HepG2 (cell line): ENCODE results near the gene MLYCD. TPM values are rescaled to one million over a fixed set of nuclear protein-coding genes. Genes with fewer than 3 reads are reported as not detected.
A peak's percentile ranks its signal among the peaks of the same experiment; 100 is the strongest.

Experiments used
- AGO2 ChIP-seq: fragments of 200-400 bp; formaldehyde crosslinking; optimal IDR thresholded peaks from 2 replicates; pipeline ENCODE3; 2017; ENCODE audit warnings: mild to moderate bottlenecking, low read depth, low read length, moderate library complexity
- ATF7 ChIP-seq, 2 experiments: fragments of 450-650 bp in 1 of 2; sonication (generic) in 1 of 2; formaldehyde crosslinking in 1 of 2; IDR thresholded peaks; 2 replicates each; pipeline versions ENCODE4 v1.4.0 to v1.6.1; 2016 to 2020; ENCODE audit warnings: antibody characterized with exemption in 1 of 2, mild to moderate bottlenecking in 1 of 2, missing genetic modification reagents in 1 of 2
- CAMTA2 ChIP-seq: sonication (generic); formaldehyde crosslinking; IDR thresholded peaks from 2 replicates; pipeline ENCODE4 v1.4.0; 2020; ENCODE audit warnings: mild to moderate bottlenecking, missing genetic modification reagents, borderline replicate concordance
- FLYWCH1 ChIP-seq: sonication (generic); formaldehyde crosslinking; IDR thresholded peaks from 2 replicates; pipeline ENCODE4 v1.8.1; 2023; ENCODE audit warnings: mild to moderate bottlenecking, missing genetic modification reagents
- JDP2 ChIP-seq: sonication (generic); formaldehyde crosslinking; IDR thresholded peaks from 2 replicates; pipeline ENCODE4 v1.8.1; 2022; ENCODE audit warnings: missing genetic modification reagents, borderline replicate concordance
- KDM1A ChIP-seq: IDR thresholded peaks from 2 replicates; pipeline ENCODE4 v1.6.1; 2016; ENCODE audit warnings: missing compliant biosample characterization
- MED13 ChIP-seq: sonication (generic); formaldehyde crosslinking; IDR thresholded peaks from 2 replicates; pipeline ENCODE4 v1.5.0; 2020; ENCODE audit warnings: missing genetic modification reagents
- NCOA2 ChIP-seq: sonication (generic); formaldehyde crosslinking; IDR thresholded peaks from 2 replicates; pipeline ENCODE4 v1.8.0; 2022; ENCODE audit warnings: inconsistent platforms
- REL ChIP-seq: sonication (generic); formaldehyde crosslinking; conservative IDR thresholded peaks from 2 replicates; pipeline ENCODE4 v1.8.0; 2022; ENCODE audit warnings: mild to moderate bottlenecking, missing genetic modification reagents, moderate library complexity
- SIX1 ChIP-seq: sonication (generic); formaldehyde crosslinking; IDR thresholded peaks from 2 replicates; pipeline ENCODE4 v1.4.0; 2020; ENCODE audit warnings: missing genetic modification reagents, borderline replicate concordance
- SP1 ChIP-seq, 2 experiments: fragments of 450-650 bp in 1 of 2; sonication (generic) in 1 of 2; formaldehyde crosslinking in 1 of 2; IDR thresholded peaks; 2 replicates each; pipeline versions ENCODE4 v1.4.0 to v1.6.1; 2016 to 2020; ENCODE audit warnings: missing genetic modification reagents in 1 of 2
- TMF1 ChIP-seq: sonication (generic); formaldehyde crosslinking; IDR thresholded peaks from 2 replicates; pipeline ENCODE4 v1.8.1; 2022; ENCODE audit warnings: low read depth, missing genetic modification reagents
- ZNF230 ChIP-seq: sonication (generic); formaldehyde crosslinking; IDR thresholded peaks from 2 replicates; pipeline ENCODE4 v1.4.0; 2020; ENCODE audit warnings: mild to moderate bottlenecking, missing genetic modification reagents
- ZNF274 ChIP-seq: sonication (generic); formaldehyde crosslinking; IDR thresholded peaks from 2 replicates; pipeline ENCODE4 v1.5.1; 2020; ENCODE audit warnings: mild to moderate bottlenecking, missing genetic modification reagents
- ZNF558 ChIP-seq: sonication (generic); formaldehyde crosslinking; IDR thresholded peaks from 2 replicates; pipeline ENCODE4 v1.9.0; 2022; ENCODE audit warnings: mild to moderate bottlenecking, missing genetic modification reagents, borderline replicate concordance
- ZNF564 ChIP-seq: sonication (generic); formaldehyde crosslinking; IDR thresholded peaks from 2 replicates; pipeline ENCODE4 v1.8.1; 2023; ENCODE audit warnings: mild to moderate bottlenecking, missing genetic modification reagents
- polyA plus RNA-seq, 8 experiments: library from polyadenylated mRNA; depleted of rRNA in 3 of 8; stranded (reverse) in 7 of 8; unstranded in 1 of 8; fragments of >200 nt; fragmentation: Illumina TruSeq in 4 of 8; extraction: Trizol in 4 of 8; gene quantifications; 2 replicates each; pipeline versions ENCODE4 v1.2.1 to v1.2.3, GENCODE V29; 2011 to 2016; ENCODE audit warnings: low read depth in 4 of 8, missing spikeins in 1 of 8, mixed read lengths in 1 of 8; ENCODE audit not compliant: insufficient read depth in 1 of 8
- total RNA-seq, 5 experiments: library from RNA; depleted of rRNA; stranded (reverse); fragments of >200 nt; fragmentation: Illumina TruSeq; extraction: Trizol; gene quantifications; 2 replicates each; pipeline ENCODE4 v1.2.3, GENCODE V29; 2016; ENCODE audit warnings: low read depth in 1 of 5
- TF ChIP-seq, protein P1 (sequence below): sonication (generic); formaldehyde crosslinking; IDR thresholded peaks from 2 replicates; pipeline ENCODE4 v1.8.0; 2022; ENCODE audit warnings: low read depth, missing genetic modification reagents
- TF ChIP-seq, protein P2 (sequence below): sonication (generic); formaldehyde crosslinking; IDR thresholded peaks from 2 replicates; pipeline ENCODE4 v1.5.0; 2020; ENCODE audit warnings: mild to moderate bottlenecking, missing genetic modification reagents
- TF ChIP-seq, protein P3 (sequence below): IDR thresholded peaks from 2 replicates; pipeline ENCODE4 v1.6.1; 2016; ENCODE audit warnings: mild to moderate bottlenecking, missing biosample characterization, missing genetic modification reagents
- TF ChIP-seq, protein P4 (sequence below): sonication (generic); formaldehyde crosslinking; IDR thresholded peaks from 2 replicates; pipeline ENCODE4 v1.4.0; 2020; ENCODE audit warnings: mild to moderate bottlenecking, missing genetic modification reagents, borderline replicate concordance

Gene MLYCD
- total and polyA plus RNA-seq, 2 of the 13 experiments (the other 11 are each of a cell fraction or from before 2014, with no cell fraction given) = 1.8 to 4.0 TPM

DNA sequence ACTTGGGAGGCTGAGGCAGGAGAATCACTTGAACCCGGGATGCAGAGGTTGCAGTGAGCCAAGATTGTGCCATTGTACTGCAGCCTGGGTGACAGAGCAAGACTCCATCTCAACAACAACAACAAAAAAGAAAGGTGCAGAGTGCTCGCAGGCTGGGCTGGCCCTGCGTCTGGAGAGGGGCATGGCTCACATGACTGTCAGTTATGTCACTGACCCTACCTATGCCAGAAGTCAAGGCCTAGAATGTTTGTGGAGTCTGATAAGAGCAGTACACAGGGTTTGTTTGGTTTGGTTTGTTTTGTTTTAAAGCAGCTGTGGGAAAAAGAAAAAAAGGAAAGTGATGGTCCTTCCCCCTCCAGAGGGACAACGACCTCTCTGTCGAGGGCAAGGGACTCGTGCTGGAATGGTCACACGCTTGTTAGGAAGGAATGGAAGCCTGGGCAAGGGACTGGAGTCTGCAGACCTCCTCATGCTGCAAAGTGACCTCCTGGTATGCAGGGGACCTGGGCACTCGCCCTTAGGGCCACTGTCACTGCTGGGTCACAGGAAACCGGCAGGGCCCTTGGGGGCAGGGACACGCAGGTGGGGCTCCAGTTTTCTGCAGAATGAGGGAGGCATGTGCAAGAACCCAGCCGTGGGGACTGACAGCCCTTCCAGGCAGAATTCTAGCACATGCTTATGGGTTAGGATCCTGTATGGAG lies 44.0 kb downstream of the MLYCD start (continued):
- TF ChIP-seq SIX1 (CRISPR knock-in tag) (peak; percentile 86), TMF1 (CRISPR knock-in tag) (peak; percentile 83; the same call in 1 of the 2 replicates), ZNF230 (no peak; the same call in 1 of the 2 replicates), KDM1A (peak; percentile 88), CAMTA2 (no peak), ZNF564 (CRISPR knock-in tag) (peak; percentile 77; the same call in 1 of the 2 replicates), JDP2 (peak; percentile 93; the same call in 1 of the 2 replicates), ZNF558 (CRISPR knock-in tag) (no peak), REL (CRISPR knock-in tag) (peak; percentile 87; the same call in 1 of the 2 replicates), AGO2 (no peak), FLYWCH1 (no peak), NCOA2 (peak; percentile 99), ZNF274 (no peak), SP1 (IDR thresholded peaks at IDR 0.05) (no peak), SP1 (CRISPR knock-in tag; IDR thresholded peaks at IDR 0.05) (peak; percentile 41), ATF7 (IDR thresholded peaks at IDR 0.05) (peak; percentile 41; the same call in 1 of the 2 replicates), ATF7 (CRISPR knock-in tag; IDR thresholded peaks at IDR 0.05) (peak; percentile 72), MED13 (CRISPR knock-in tag) (no peak; the same call in 1 of the 2 replicates)
- TF ChIP-seq, protein P1, sequence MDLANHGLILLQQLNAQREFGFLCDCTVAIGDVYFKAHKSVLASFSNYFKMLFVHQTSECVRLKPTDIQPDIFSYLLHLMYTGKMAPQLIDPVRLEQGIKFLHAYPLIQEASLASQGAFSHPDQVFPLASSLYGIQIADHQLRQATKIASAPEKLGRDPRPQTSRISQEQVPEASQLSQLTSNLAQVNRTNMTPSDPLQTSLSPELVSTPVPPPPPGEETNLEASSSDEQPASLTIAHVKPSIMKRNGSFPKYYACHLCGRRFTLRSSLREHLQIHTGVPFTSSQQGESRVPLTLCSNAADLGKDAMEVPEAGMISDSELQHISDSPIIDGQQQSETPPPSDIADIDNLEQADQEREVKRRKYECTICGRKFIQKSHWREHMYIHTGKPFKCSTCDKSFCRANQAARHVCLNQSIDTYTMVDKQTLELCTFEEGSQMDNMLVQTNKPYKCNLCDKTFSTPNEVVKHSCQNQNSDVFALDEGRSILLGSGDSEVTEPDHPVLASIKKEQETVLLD = 0 out of 2 replicates have a peak, but pooled peaks have one; percentile 50
- TF ChIP-seq, protein P2, sequence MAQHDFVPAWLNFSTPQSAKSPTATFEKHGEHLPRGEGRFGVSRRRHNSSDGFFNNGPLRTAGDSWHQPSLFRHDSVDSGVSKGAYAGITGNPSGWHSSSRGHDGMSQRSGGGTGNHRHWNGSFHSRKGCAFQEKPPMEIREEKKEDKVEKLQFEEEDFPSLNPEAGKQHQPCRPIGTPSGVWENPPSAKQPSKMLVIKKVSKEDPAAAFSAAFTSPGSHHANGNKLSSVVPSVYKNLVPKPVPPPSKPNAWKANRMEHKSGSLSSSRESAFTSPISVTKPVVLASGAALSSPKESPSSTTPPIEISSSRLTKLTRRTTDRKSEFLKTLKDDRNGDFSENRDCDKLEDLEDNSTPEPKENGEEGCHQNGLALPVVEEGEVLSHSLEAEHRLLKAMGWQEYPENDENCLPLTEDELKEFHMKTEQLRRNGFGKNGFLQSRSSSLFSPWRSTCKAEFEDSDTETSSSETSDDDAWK (CRISPR knock-in tag) = no peak
- TF ChIP-seq, protein P3, sequence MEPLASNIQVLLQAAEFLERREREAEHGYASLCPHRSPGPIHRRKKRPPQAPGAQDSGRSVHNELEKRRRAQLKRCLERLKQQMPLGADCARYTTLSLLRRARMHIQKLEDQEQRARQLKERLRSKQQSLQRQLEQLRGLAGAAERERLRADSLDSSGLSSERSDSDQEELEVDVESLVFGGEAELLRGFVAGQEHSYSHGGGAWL = no peak
- TF ChIP-seq, protein P4, sequence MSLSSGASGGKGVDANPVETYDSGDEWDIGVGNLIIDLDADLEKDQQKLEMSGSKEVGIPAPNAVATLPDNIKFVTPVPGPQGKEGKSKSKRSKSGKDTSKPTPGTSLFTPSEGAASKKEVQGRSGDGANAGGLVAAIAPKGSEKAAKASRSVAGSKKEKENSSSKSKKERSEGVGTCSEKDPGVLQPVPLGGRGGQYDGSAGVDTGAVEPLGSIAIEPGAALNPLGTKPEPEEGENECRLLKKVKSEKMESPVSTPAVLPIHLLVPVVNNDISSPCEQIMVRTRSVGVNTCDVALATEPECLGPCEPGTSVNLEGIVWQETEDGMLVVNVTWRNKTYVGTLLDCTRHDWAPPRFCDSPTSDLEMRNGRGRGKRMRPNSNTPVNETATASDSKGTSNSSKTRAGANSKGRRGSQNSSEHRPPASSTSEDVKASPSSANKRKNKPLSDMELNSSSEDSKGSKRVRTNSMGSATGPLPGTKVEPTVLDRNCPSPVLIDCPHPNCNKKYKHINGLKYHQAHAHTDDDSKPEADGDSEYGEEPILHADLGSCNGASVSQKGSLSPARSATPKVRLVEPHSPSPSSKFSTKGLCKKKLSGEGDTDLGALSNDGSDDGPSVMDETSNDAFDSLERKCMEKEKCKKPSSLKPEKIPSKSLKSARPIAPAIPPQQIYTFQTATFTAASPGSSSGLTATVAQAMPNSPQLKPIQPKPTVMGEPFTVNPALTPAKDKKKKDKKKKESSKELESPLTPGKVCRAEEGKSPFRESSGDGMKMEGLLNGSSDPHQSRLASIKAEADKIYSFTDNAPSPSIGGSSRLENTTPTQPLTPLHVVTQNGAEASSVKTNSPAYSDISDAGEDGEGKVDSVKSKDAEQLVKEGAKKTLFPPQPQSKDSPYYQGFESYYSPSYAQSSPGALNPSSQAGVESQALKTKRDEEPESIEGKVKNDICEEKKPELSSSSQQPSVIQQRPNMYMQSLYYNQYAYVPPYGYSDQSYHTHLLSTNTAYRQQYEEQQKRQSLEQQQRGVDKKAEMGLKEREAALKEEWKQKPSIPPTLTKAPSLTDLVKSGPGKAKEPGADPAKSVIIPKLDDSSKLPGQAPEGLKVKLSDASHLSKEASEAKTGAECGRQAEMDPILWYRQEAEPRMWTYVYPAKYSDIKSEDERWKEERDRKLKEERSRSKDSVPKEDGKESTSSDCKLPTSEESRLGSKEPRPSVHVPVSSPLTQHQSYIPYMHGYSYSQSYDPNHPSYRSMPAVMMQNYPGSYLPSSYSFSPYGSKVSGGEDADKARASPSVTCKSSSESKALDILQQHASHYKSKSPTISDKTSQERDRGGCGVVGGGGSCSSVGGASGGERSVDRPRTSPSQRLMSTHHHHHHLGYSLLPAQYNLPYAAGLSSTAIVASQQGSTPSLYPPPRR (CRISPR knock-in tag) = peak; percentile 98
